Measurements from ENCODE around the gene MT1A. TPM values are rescaled to one million over a fixed set of nuclear protein-coding genes. Genes with fewer than 3 reads are reported as not detected.

Gene MT1A
- total RNA-seq, 1 donor from 2014 or later = not detected

GRCh38 chr16:56629531-56629930 lies 8.9 kb upstream of the MT1A start:
- DNase-seq (ENCODE audit: low read depth, low spot score) = no peak
- Mint-ChIP-seq H3K27me3 (ENCODE audit: low read depth) (peaks cover 94% of the 10 kb centered on the region), H3K9me3 (no peaks in the 10 kb centered on the region)

GRCh38 chr16:56630134-56630533 lies 8.3 kb upstream of the MT1A start:
- H3K27ac Mint-ChIP-seq (ENCODE audit: unreplicated experiment) = no peak overlapping the region
- H3K9me3 Mint-ChIP-seq = no peaks in the 10 kb centered on the region

More at GRCh38 chr16:56629531-56629930, 8.9 kb upstream of the MT1A start:
- no peaks in the 10 kb centered on the region for H3K36me3 Mint-ChIP-seq (ENCODE audit: low read depth)
- H3K27ac Mint-ChIP-seq (ENCODE audit: unreplicated experiment) = no peak overlapping the region
- no peak for TF ChIP-seq CTCF (conservative IDR thresholded peaks at IDR 0.05)
- H3K4me3 Mint-ChIP-seq = no peak overlapping the region
- peaks cover 15% of the 10 kb centered on the region for H3K4me1 Mint-ChIP-seq

GRCh38 chr16:56631197-56631596 lies 7.3 kb upstream of the MT1A start:
- no peaks in the 10 kb centered on the region for H3K36me3 Mint-ChIP-seq (ENCODE audit: low read depth)
- H3K27ac Mint-ChIP-seq (ENCODE audit: unreplicated experiment) = no peak overlapping the region
- H3K4me3 Mint-ChIP-seq = peak overlapping the region; percentile 80
- DNase-seq (ENCODE audit: low read depth, low spot score) = no peak
- H3K9me3 Mint-ChIP-seq = no peaks in the 10 kb centered on the region
- no peak for TF ChIP-seq CTCF (conservative IDR thresholded peaks at IDR 0.05)
- peaks cover 4% of the 10 kb centered on the region for H3K4me1 Mint-ChIP-seq
- peaks cover 94% of the 10 kb centered on the region for H3K27me3 Mint-ChIP-seq (ENCODE audit: low read depth)

More at GRCh38 chr16:56630134-56630533, 8.3 kb upstream of the MT1A start:
- Mint-ChIP-seq H3K4me1 (peaks cover 10% of the 10 kb centered on the region), H3K27me3 (ENCODE audit: low read depth) (peaks cover 94% of the 10 kb centered on the region), H3K36me3 (ENCODE audit: low read depth) (no peaks in the 10 kb centered on the region), H3K4me3 (peak overlapping the region; percentile 16)
- TF ChIP-seq CTCF (conservative IDR thresholded peaks at IDR 0.05) = no peak
- DNase-seq (ENCODE audit: low read depth, low spot score) = no peak

GRCh38 chr16:56631832-56632155 lies 6.7 kb upstream of the MT1A start:
- Mint-ChIP-seq H3K4me3 (peak overlapping the region; percentile 80), H3K36me3 (ENCODE audit: low read depth) (no peaks in the 10 kb centered on the region), H3K27me3 (ENCODE audit: low read depth) (peaks cover 94% of the 10 kb centered on the region), H3K4me1 (peaks cover 4% of the 10 kb centered on the region), H3K27ac (ENCODE audit: unreplicated experiment) (no peak overlapping the region), H3K9me3 (no peaks in the 10 kb centered on the region)
- TF ChIP-seq CTCF (conservative IDR thresholded peaks at IDR 0.05) = no peak
- DNase-seq (ENCODE audit: low read depth, low spot score) = no peak

- H3K9me3 Mint-ChIP-seq = no peaks in the 10 kb centered on the region
- TF ChIP-seq CTCF (conservative IDR thresholded peaks at IDR 0.05) = no peak
- peaks cover 4% of the 10 kb centered on the region for H3K4me1 Mint-ChIP-seq
- H3K4me3 Mint-ChIP-seq = peak within 1 kb of the TSS; percentile 80
- H3K36me3 Mint-ChIP-seq (ENCODE audit: low read depth) = no peaks in the 10 kb centered on the region
- no peak within 1 kb of the TSS for H3K27ac Mint-ChIP-seq (ENCODE audit: unreplicated experiment)
- H3K27me3 Mint-ChIP-seq (ENCODE audit: low read depth) = peaks cover 94% of the 10 kb centered on the region
- no peak for DNase-seq (ENCODE audit: low read depth, low spot score)
These were observed 6.2 kb upstream of the MT1A start, which contains the start of gene MT1M for GRCh38 chr16:56632156-56632847. TSS of gene MT1M (plus strand) at chr16:56632659. CDS start at chr16:56632732, 73 bp downstream.
